Fibroblast of lung (primary cell): ENCODE data around the gene LINC01488. TPM values are rescaled to one million over a fixed set of nuclear protein-coding genes. Genes with fewer than 3 reads are reported as not detected.

Source experiments
- DNase-seq, 2 donors: peaks; one replicate each; pipeline versions ENCODE4 v3.0.0 to v3.0.0-alpha.2; 2010; ENCODE audit warnings: low read depth in 2 of 2
- H2AFZ ChIP-seq: 2 replicates; pipeline ENCODE4 v1.5.1; 2012; ENCODE audit warnings: low read length, control low read depth, inconsistent platforms
- H3K27ac ChIP-seq: 2 replicates; pipeline ENCODE4 v1.5.1; 2011; ENCODE audit warnings: low read length, control low read depth; ENCODE audit not compliant: insufficient read depth
- H3K27me3 ChIP-seq: 2 replicates; pipeline ENCODE4 v1.5.1; 2011; ENCODE audit warnings: mild to moderate bottlenecking, low read length; ENCODE audit not compliant: control insufficient read depth, insufficient read depth
- H3K36me3 ChIP-seq: 2 replicates; pipeline ENCODE4 v1.5.1; 2011; ENCODE audit warnings: low read length; ENCODE audit not compliant: control insufficient read depth, insufficient read depth
- H3K4me1 ChIP-seq: 2 replicates; pipeline ENCODE4 v1.5.1; 2011; ENCODE audit warnings: low read length; ENCODE audit not compliant: control insufficient read depth, insufficient read depth; ENCODE audit errors: extremely low read depth
- H3K4me2 ChIP-seq: 2 replicates; pipeline ENCODE4 v1.5.1; 2011; ENCODE audit warnings: low read length, control low read depth; ENCODE audit not compliant: insufficient read depth; ENCODE audit errors: extremely low read depth
- H3K4me3 ChIP-seq, 4 experiments: fragments of 200-600 bp in 1 of 4; sonication (generic) in 1 of 4; replicated peaks in 1 of 4; 2 replicates each; pipeline ENCODE4 v1.5.1; 2011 to 2016; ENCODE audit warnings: low read length in 4 of 4, low read depth in 3 of 4, mild to moderate bottlenecking in 3 of 4, control low read depth in 2 of 4, inconsistent platforms in 1 of 4, mixed read lengths in 1 of 4; ENCODE audit not compliant: insufficient read depth in 1 of 4; ENCODE audit errors: control extremely low read depth in 1 of 4
- H3K79me2 ChIP-seq: 2 replicates; pipeline ENCODE4 v1.5.1; 2012; ENCODE audit warnings: mild to moderate bottlenecking, low read length, inconsistent platforms; ENCODE audit not compliant: control insufficient read depth, insufficient read depth
- H3K9ac ChIP-seq: 2 replicates; pipeline ENCODE4 v1.5.1; 2011; ENCODE audit warnings: mild to moderate bottlenecking, low read length, control low read depth; ENCODE audit not compliant: insufficient read depth
- H3K9me3 ChIP-seq: 2 replicates; pipeline ENCODE4 v1.5.1; 2012; ENCODE audit warnings: low read depth, low read length; ENCODE audit not compliant: control insufficient read depth, insufficient read depth
- H4K20me1 ChIP-seq: 2 replicates; pipeline ENCODE4 v1.5.1; 2011; ENCODE audit warnings: low read length; ENCODE audit not compliant: control insufficient read depth, insufficient read depth; ENCODE audit errors: extremely low read depth
- CTCF ChIP-seq, 2 donors: IDR thresholded peaks in 1 of 2; conservative IDR thresholded peaks in 1 of 2; 1 replicate in 1 of 2; 2 replicates in 1 of 2; pipeline ENCODE4 v1.5.1; 2011 to 2012; ENCODE audit warnings: low read length in 2 of 2, control low read depth in 1 of 2, inconsistent platforms in 1 of 2, low read depth in 1 of 2, mild to moderate bottlenecking in 1 of 2
- EZH2 ChIP-seq: IDR thresholded peaks from 2 replicates; pipeline ENCODE4 v1.5.1; 2012; ENCODE audit warnings: low read length, control low read depth, mild to moderate bottlenecking; ENCODE audit errors: missing control alignments
- polyA plus RNA-seq, 2 donors: library from polyadenylated mRNA; depleted of rRNA in 1 of 2; stranded (reverse) in 1 of 2; unstranded in 1 of 2; fragments of >200 nt; gene quantifications; 2 replicates each; pipeline ENCODE4 v1.2.1, GENCODE V29; 2011 to 2012; ENCODE audit warnings: missing spikeins in 1 of 2
- total RNA-seq: library from RNA; depleted of rRNA; stranded (reverse); fragments of >200 nt; gene quantifications from 2 replicates; pipeline ENCODE4 v1.2.1, GENCODE V29; 2014

LINC01488 gene
- total and polyA plus RNA-seq, 2 donors (not counting 1 experiment from before 2014, with no cell fraction given): not detected

- H3K9ac ChIP-seq: no peak overlapping the region
- H3K4me3 ChIP-seq: no peak overlapping the region
- peaks cover 19% of the 10 kb centered on the region for H3K4me1 ChIP-seq
- H3K27me3 ChIP-seq: no peaks in the 10 kb centered on the region
- no peaks in the 10 kb centered on the region for H4K20me1 ChIP-seq
- H3K9me3 ChIP-seq: no peaks in the 10 kb centered on the region
- no peak overlapping the region for H2AFZ ChIP-seq
- no peaks in the 10 kb centered on the region for H3K79me2 ChIP-seq
- no peak for DNase-seq
- H3K27ac ChIP-seq: no peak overlapping the region
- H3K4me2 ChIP-seq: no peak overlapping the region
- H3K36me3 ChIP-seq: no peaks in the 10 kb centered on the region
- TF ChIP-seq CTCF (conservative IDR thresholded peaks at IDR 0.05 in 1 of 2, IDR thresholded peaks at IDR 0.05 in 1 of 2; ENCODE audit: low read depth in 1 of 2, low read length in 2 of 2): no peak
- TF ChIP-seq EZH2: no peak
These were observed 30.2 kb upstream of the LINC01488 start for GRCh38 chr11:69451289-69451688.

DNA sequence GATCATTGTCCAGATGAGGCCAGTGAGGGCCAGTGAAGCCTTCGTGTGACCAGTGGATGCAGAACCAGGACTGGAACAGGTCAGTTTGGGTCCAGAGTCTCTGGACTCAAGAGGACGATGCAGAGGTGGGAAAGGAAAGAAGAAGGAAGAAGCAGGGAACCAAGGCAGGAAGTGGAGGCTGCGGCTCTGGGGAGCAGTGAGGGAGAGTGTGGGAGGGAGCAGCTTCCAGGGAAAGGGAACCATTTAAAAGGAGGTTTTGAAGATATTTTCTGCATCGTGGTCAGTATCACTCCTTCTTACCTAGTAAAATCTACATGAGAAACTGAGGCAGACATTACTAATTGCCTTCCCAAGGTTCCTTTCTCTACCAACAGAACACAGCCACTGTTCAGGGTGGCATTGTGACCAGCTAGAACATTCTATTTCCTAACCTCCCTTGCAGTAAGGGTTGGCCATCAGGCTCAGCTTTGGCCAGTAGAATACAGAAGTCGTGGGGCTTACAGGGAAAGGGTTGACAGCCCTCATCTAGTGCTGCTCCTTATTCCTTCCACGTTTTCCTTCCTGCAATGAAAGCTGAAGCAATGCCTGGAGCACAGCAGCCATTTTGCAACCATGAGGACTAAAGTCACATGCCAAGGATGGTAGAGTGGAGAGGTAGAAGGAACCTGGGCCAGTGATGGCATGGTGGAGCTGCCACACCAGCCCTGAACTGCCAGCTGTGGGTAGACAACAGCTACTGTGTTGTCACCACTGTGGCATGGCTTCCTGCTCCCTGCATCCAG lies 29.1 kb upstream of the LINC01488 start:
- Histone ChIP-seq H3K9ac (no peak overlapping the region), H3K9me3 (no peaks in the 10 kb centered on the region), H3K36me3 (no peaks in the 10 kb centered on the region), H3K79me2 (no peaks in the 10 kb centered on the region), H3K27ac (no peak overlapping the region), H3K4me3 (no peak overlapping the region), H3K4me1 (peaks cover 19% of the 10 kb centered on the region), H3K27me3 (no peaks in the 10 kb centered on the region), H2AFZ (no peak overlapping the region), H4K20me1 (no peaks in the 10 kb centered on the region), H3K4me2 (no peak overlapping the region)
- TF ChIP-seq CTCF (conservative IDR thresholded peaks at IDR 0.05 in 1 of 2, IDR thresholded peaks at IDR 0.05 in 1 of 2; ENCODE audit: low read depth in 1 of 2, low read length in 2 of 2) (no peak), EZH2 (no peak)
- DNase-seq: no peak

- Histone ChIP-seq H3K4me2 (no peak overlapping the region), H2AFZ (no peak overlapping the region), H3K27ac (no peak overlapping the region), H3K9me3 (no peaks in the 10 kb centered on the region), H3K4me3 (no peak overlapping the region), H4K20me1 (no peaks in the 10 kb centered on the region), H3K9ac (no peak overlapping the region), H3K4me1 (peaks cover 15% of the 10 kb centered on the region), H3K27me3 (no peaks in the 10 kb centered on the region), H3K79me2 (no peaks in the 10 kb centered on the region), H3K36me3 (no peaks in the 10 kb centered on the region)
- no peak for DNase-seq
- no peak for TF ChIP-seq EZH2
- TF ChIP-seq CTCF (conservative IDR thresholded peaks at IDR 0.05 in 1 of 2, IDR thresholded peaks at IDR 0.05 in 1 of 2; ENCODE audit: low read depth in 1 of 2, low read length in 2 of 2): no peak
These were observed 28.3 kb upstream of the LINC01488 start for GRCh38 chr11:69453151-69453550.
